HepG2 (cell line): ENCODE measurements around the gene KIFC1. TPM values are rescaled to one million over a fixed set of nuclear protein-coding genes. Genes with fewer than 3 reads are reported as not detected.
A peak's percentile ranks its signal among the peaks of the same experiment; 100 is the strongest.

Source experiments
- BORCS8-MEF2B ChIP-seq: sonication (generic); formaldehyde crosslinking; IDR thresholded peaks from 2 replicates; pipeline ENCODE4 v1.8.0; 2022; ENCODE audit warnings: mild to moderate bottlenecking, missing genetic modification reagents
- CREB1 ChIP-seq, 2 experiments: fragments of 450-650 bp in 1 of 2; IDR thresholded peaks; 2 replicates each; pipeline ENCODE4 v1.6.1; 2016 to 2017; ENCODE audit warnings: control low read depth in 1 of 2, mild to moderate bottlenecking in 1 of 2, missing compliant biosample characterization in 1 of 2, missing genetic modification characterization in 1 of 2
- ESRRA ChIP-seq: sonication (generic); formaldehyde crosslinking; IDR thresholded peaks from 2 replicates; pipeline ENCODE4 v1.5.1; 2020; ENCODE audit warnings: mild to moderate bottlenecking, low read depth, missing genetic modification reagents
- GATAD2A ChIP-seq: IDR thresholded peaks from 2 replicates; pipeline ENCODE4 v1.6.1; 2016
- HMG20A ChIP-seq: IDR thresholded peaks from 2 replicates; pipeline ENCODE4 v1.6.1; 2016; ENCODE audit warnings: borderline replicate concordance
- KLF16 ChIP-seq, 2 experiments: sonication (generic) in 1 of 2; formaldehyde crosslinking in 1 of 2; IDR thresholded peaks; 2 replicates each; pipeline versions ENCODE4 v1.6.1 to v1.8.0; 2016 to 2023; ENCODE audit warnings: missing genetic modification reagents in 2 of 2, missing compliant biosample characterization in 1 of 2
- MAFK ChIP-seq, 2 experiments: IDR thresholded peaks in 1 of 2; conservative IDR thresholded peaks in 1 of 2; 2 replicates each; pipeline ENCODE4 v1.6.1; 2011; ENCODE audit warnings: improper control_type of control experiment in 2 of 2, low read length in 2 of 2
- NAIF1 ChIP-seq: sonication (generic); formaldehyde crosslinking; IDR thresholded peaks from 2 replicates; pipeline ENCODE4 v1.5.0; 2020; ENCODE audit warnings: mild to moderate bottlenecking, missing genetic modification reagents, borderline replicate concordance
- NFE2L1 ChIP-seq: sonication (generic); formaldehyde crosslinking; IDR thresholded peaks from 2 replicates; pipeline ENCODE4 v1.4.0; 2020; ENCODE audit warnings: missing genetic modification reagents, mild to moderate bottlenecking, borderline replicate concordance
- ONECUT2 ChIP-seq: sonication (generic); formaldehyde crosslinking; IDR thresholded peaks from 2 replicates; pipeline ENCODE4 v1.4.0; 2020; ENCODE audit warnings: missing genetic modification reagents
- SOX5 ChIP-seq: IDR thresholded peaks from 2 replicates; pipeline ENCODE4 v1.6.1; 2016; ENCODE audit warnings: borderline replicate concordance
- TBX2 ChIP-seq: sonication (generic); formaldehyde crosslinking; IDR thresholded peaks from 2 replicates; pipeline ENCODE4 v1.5.0; 2020; ENCODE audit warnings: missing genetic modification reagents, mild to moderate bottlenecking, borderline replicate concordance
- ZFP37 ChIP-seq: sonication (generic); formaldehyde crosslinking; IDR thresholded peaks from 2 replicates; pipeline ENCODE4 v1.4.0; 2020; ENCODE audit warnings: missing genetic modification reagents, borderline replicate concordance
- ZNF446 ChIP-seq: sonication (generic); formaldehyde crosslinking; IDR thresholded peaks from 2 replicates; pipeline ENCODE4 v1.5.0; 2020; ENCODE audit warnings: mild to moderate bottlenecking, missing genetic modification reagents
- ZNF768 ChIP-seq: sonication (generic); formaldehyde crosslinking; IDR thresholded peaks from 2 replicates; pipeline ENCODE4 v1.4.0; 2020; ENCODE audit warnings: missing genetic modification reagents
- polyA plus RNA-seq, 8 experiments: library from polyadenylated mRNA; depleted of rRNA in 3 of 8; stranded (reverse) in 7 of 8; unstranded in 1 of 8; fragments of >200 nt; fragmentation: Illumina TruSeq in 4 of 8; extraction: Trizol in 4 of 8; gene quantifications; 2 replicates each; pipeline versions ENCODE4 v1.2.1 to v1.2.3, GENCODE V29; 2011 to 2016; ENCODE audit warnings: low read depth in 4 of 8, missing spikeins in 1 of 8, mixed read lengths in 1 of 8; ENCODE audit not compliant: insufficient read depth in 1 of 8
- total RNA-seq, 5 experiments: library from RNA; depleted of rRNA; stranded (reverse); fragments of >200 nt; fragmentation: Illumina TruSeq; extraction: Trizol; gene quantifications; 2 replicates each; pipeline ENCODE4 v1.2.3, GENCODE V29; 2016; ENCODE audit warnings: low read depth in 1 of 5
- TF ChIP-seq, protein P1 (sequence below): sonication (generic); formaldehyde crosslinking; IDR thresholded peaks from 2 replicates; pipeline ENCODE4 v1.4.0; 2020; ENCODE audit warnings: missing genetic modification reagents
- TF ChIP-seq, protein P2 (sequence below): fragments of 450-650 bp; IDR thresholded peaks from 2 replicates; pipeline ENCODE4 v1.6.1; 2016
- TF ChIP-seq, protein P3 (sequence below): sonication (generic); formaldehyde crosslinking; IDR thresholded peaks from 2 replicates; pipeline ENCODE4 v1.8.1; 2023; ENCODE audit warnings: mild to moderate bottlenecking, moderate library complexity, missing genetic modification reagents
- TF ChIP-seq, protein P4 (sequence below): sonication (generic); formaldehyde crosslinking; conservative IDR thresholded peaks from 2 replicates; pipeline ENCODE4 v1.4.0; 2020; ENCODE audit warnings: missing genetic modification reagents
- TF ChIP-seq, protein P5 (sequence below): IDR thresholded peaks from 2 replicates; pipeline ENCODE4 v1.6.1; 2016; ENCODE audit warnings: missing compliant biosample characterization, missing genetic modification reagents, borderline replicate concordance
- TF ChIP-seq, protein P6 (sequence below): IDR thresholded peaks from 2 replicates; pipeline ENCODE4 v1.6.1; 2012; ENCODE audit warnings: inconsistent platforms

KIFC1 gene
- total and polyA plus RNA-seq, 2 of the 13 experiments (the other 11 are each of a cell fraction or from before 2014, with no cell fraction given): 25.0 to 45.5 TPM

DNA sequence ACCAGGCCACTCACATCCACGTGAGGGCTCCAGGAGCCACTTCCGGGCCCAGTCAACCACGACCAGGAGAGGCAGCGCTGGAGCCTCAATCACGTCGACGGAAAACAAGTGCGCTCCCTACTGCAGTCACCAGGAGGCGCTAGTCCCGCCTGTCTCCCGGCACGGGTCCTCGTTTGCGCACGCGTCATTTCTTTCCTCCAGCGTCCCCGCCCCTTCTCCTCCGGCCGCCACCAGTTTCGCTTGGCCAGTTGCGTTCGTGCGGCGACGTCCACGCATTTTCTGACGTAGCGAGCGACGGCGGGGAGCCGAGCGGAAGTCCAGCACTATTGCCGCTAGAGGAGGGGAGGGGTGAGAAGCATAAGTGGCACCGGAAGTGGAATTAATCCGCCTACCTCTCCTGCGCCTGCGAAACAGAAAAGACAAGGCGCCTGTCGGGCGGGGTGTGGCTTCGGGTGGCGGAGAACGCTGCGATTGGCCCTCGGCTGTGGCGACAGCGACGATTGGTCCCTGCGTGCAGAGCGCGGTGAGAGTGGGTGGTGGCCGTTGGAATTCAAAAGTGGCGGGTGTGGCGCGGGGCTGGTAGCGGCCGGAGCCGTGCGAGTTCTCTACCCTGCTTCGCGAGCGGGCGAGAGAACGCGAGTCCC is at the start of gene KIFC1 (continued):
- TF ChIP-seq NFE2L1 (CRISPR knock-in tag) (no peak), BORCS8-MEF2B (CRISPR knock-in tag) (peak; percentile 98), TBX2 (CRISPR knock-in tag) (peak; percentile 97), ZFP37 (CRISPR knock-in tag) (peak; percentile 29; the same call in 1 of the 2 replicates), GATAD2A (CRISPR knock-in tag) (peak; percentile 88), ONECUT2 (no peak), ZNF768 (CRISPR knock-in tag) (peak; percentile 80; the same call in 1 of the 2 replicates), NAIF1 (peak; percentile 99), HMG20A (CRISPR knock-in tag) (0 out of 2 replicates have a peak, but pooled peaks have one; percentile 50), MAFK (conservative IDR thresholded peaks at IDR 0.05 in 1 of 2, IDR thresholded peaks at IDR 0.05 in 1 of 2; ENCODE audit: low read length in 2 of 2) (peak in 1 of 2 experiments; percentile 24; a peak in 1 of 4 replicates), ESRRA (CRISPR knock-in tag) (peak; percentile 70; the same call in 1 of the 2 replicates), KLF16 (CRISPR knock-in tag; IDR thresholded peaks at IDR 0.05) (peak in 1 of 2 experiments; percentile 86; a peak in 2 of 4 replicates), CREB1 (IDR thresholded peaks at IDR 0.05) (peak; percentile 98), CREB1 (CRISPR knock-in tag; IDR thresholded peaks at IDR 0.05) (peak; percentile 97), ZNF446 (no peak), SOX5 (CRISPR knock-in tag) (peak; percentile 70)
- TF ChIP-seq, protein P1, sequence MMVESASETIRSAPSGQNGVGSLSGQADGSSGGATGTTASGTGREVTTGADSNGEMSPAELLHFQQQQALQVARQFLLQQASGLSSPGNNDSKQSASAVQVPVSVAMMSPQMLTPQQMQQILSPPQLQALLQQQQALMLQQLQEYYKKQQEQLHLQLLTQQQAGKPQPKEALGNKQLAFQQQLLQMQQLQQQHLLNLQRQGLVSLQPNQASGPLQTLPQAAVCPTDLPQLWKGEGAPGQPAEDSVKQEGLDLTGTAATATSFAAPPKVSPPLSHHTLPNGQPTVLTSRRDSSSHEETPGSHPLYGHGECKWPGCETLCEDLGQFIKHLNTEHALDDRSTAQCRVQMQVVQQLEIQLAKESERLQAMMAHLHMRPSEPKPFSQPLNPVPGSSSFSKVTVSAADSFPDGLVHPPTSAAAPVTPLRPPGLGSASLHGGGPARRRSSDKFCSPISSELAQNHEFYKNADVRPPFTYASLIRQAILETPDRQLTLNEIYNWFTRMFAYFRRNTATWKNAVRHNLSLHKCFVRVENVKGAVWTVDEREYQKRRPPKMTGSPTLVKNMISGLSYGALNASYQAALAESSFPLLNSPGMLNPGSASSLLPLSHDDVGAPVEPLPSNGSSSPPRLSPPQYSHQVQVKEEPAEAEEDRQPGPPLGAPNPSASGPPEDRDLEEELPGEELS: peak; percentile 76
- TF ChIP-seq, protein P2, sequence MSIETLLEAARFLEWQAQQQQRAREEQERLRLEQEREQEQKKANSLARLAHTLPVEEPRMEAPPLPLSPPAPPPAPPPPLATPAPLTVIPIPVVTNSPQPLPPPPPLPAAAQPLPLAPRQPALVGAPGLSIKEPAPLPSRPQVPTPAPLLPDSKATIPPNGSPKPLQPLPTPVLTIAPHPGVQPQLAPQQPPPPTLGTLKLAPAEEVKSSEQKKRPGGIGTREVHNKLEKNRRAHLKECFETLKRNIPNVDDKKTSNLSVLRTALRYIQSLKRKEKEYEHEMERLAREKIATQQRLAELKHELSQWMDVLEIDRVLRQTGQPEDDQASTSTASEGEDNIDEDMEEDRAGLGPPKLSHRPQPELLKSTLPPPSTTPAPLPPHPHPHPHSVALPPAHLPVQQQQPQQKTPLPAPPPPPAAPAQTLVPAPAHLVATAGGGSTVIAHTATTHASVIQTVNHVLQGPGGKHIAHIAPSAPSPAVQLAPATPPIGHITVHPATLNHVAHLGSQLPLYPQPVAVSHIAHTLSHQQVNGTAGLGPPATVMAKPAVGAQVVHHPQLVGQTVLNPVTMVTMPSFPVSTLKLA: peak; percentile 85
- TF ChIP-seq, protein P3, sequence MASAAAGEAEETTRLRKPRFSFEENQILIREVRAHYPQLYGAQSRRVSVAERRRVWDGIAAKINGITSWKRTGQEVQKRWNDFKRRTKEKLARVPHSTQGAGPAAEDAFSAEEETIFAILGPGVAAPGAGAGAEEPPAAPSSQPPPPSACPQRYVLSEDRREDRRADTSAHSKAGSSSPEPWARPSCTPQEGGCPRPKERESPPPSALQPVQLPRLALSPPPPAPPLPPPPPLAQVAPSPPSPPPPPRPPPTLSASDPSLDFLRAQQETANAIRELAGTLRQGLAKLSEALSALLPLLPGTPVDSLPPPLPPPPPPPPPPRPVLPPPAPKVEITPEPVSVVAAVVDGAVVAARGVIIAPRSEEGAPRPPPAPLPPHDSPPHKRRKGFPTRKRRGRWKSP (CRISPR knock-in tag): peak; percentile 81
- TF ChIP-seq, protein P4, sequence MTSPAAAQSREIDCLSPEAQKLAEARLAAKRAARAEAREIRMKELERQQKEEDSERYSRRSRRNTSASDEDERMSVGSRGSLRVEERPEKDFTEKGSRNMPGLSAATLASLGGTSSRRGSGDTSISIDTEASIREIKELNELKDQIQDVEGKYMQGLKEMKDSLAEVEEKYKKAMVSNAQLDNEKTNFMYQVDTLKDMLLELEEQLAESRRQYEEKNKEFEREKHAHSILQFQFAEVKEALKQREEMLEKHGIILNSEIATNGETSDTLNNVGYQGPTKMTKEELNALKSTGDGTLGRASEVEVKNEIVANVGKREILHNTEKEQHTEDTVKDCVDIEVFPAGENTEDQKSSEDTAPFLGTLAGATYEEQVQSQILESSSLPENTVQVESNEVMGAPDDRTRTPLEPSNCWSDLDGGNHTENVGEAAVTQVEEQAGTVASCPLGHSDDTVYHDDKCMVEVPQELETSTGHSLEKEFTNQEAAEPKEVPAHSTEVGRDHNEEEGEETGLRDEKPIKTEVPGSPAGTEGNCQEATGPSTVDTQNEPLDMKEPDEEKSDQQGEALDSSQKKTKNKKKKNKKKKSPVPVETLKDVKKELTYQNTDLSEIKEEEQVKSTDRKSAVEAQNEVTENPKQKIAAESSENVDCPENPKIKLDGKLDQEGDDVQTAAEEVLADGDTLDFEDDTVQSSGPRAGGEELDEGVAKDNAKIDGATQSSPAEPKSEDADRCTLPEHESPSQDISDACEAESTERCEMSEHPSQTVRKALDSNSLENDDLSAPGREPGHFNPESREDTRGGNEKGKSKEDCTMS (CRISPR knock-in tag): no peak
- TF ChIP-seq, protein P5, sequence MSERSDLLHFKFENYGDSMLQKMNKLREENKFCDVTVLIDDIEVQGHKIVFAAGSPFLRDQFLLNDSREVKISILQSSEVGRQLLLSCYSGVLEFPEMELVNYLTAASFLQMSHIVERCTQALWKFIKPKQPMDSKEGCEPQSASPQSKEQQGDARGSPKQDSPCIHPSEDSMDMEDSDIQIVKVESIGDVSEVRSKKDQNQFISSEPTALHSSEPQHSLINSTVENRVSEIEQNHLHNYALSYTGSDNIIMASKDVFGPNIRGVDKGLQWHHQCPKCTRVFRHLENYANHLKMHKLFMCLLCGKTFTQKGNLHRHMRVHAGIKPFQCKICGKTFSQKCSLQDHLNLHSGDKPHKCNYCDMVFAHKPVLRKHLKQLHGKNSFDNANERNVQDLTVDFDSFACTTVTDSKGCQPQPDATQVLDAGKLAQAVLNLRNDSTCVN (CRISPR knock-in tag): peak; percentile 78
- TF ChIP-seq, protein P6, sequence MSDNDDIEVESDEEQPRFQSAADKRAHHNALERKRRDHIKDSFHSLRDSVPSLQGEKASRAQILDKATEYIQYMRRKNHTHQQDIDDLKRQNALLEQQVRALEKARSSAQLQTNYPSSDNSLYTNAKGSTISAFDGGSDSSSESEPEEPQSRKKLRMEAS: peak; percentile 96
